Forelimb muscle (tissue), 1 donor: ENCODE data around the gene C15orf62. TPM values are rescaled to one million over a fixed set of nuclear protein-coding genes. Genes with fewer than 3 reads are reported as not detected.

Experiments
- DNase-seq: peaks from one replicate; pipeline ENCODE4 v3.0.0-alpha.2; 2013; ENCODE audit warnings: low read depth
- polyA plus RNA-seq: library from polyadenylated mRNA; unstranded; fragments of 120-200 nt; gene quantifications from one replicate; pipeline ENCODE4 v1.2.1, GENCODE V29; 2013; ENCODE audit not compliant: insufficient read length

Gene C15orf62, protein sequence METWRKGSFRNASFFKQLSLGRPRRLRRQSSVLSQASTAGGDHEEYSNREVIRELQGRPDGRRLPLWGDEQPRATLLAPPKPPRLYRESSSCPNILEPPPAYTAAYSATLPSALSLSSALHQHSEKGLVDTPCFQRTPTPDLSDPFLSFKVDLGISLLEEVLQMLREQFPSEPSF
- polyA plus RNA-seq: 1.9 TPM

DNA sequence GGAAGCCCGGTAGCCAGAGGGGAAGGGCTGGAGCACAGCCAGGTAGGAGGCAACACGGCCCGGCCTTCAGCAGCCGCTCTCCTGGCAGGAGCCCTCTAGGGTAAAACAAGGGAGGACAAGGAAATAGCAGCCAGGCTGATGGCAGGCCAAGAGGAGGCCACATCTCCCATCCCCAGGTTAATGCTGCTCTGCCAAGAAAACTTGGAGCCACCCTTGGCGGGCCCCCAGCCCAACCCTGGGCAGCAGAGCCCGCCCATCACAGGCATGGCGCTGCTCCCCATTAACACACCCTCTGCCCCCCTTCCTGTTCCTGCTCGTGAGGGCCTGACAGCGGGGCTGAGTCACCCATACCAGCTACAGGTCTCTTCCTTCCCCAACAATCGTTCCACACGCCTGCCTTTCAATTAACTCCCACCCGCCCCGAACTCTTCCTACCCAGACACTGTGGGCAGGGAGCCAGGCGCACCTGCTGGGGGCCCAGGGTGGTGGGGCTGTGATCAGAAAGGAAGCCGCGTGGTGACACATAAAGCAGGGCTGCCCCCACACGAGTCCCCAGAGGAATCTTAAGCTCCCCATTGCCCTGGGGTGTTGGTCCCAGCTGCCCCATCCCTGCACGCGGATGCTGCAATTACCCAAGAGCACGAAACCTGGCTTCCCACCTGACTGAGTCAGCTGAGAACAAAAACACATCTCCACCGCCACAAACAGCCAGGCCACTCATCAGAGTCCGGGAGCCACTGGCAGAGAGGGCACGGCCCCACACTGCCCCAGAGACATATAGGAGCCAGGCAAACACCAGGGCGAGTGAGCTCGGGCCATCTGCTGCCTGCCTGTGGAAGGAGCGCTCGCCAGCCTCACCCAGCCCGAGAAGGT, at the start of gene C15orf62:
C15orf62 (plus strand) TSS at position 707 of the 873 bp plus-strand sequence. CDS start 516 bp downstream, outside the sequence.
- DNase-seq: no peak

DNA sequence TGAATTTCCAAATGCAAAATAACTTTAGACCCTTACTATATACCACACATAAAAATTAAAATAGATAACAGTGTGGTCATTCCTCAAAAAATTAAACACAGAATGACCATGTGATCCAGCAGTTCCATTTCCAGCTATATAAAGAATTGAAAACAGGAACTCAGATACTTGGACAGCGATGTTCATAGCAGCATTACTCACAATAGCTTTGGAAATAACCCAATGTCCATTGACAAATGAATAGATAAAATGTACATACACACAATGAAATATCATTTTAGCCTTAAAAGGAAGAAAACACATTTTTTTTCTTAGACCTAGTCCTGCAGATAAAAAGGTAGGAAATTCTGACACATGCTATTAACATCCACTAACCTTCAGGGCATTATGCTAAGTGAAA, 48.1 kb upstream of the C15orf62 start:
- no peak for DNase-seq

DNA sequence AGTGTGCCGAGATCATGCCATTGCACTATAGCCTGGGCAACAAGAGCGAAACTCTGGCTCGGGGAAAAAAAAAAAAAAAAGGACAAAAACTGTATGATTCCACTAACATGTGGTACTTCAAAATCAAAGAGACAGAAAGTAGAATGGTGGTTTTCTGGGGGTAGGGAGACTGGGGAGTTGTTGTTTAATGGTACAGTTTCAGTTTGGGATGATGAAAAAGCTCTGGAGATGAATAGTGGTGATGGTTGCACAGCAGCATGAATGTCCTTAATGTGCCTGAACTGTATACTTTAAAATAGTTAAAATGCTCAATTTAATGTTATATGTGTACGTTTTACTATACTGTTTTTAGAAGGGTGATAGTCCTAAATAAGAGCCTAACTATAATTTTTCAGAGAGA, 47.4 kb upstream of the C15orf62 start:
- no peak for DNase-seq

DNA sequence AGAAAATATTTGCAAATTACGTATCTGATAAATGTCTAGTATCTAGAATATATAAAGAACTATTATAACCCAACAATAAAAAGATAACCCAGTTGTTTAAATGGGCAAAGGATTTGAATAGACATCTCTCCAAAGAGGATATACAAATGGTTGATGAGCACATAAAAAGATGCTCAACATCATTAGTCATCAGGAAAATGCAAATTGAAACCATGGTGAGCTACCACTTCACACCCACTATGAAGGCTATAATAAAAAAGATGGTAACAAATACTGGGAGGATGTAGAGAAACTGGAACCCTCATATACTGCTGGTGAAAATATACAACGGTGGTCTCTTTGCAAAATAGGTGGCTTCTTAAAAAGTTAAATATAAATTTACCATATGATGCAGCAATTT, 46.8 kb upstream of the C15orf62 start:
- DNase-seq: no peak

DNA sequence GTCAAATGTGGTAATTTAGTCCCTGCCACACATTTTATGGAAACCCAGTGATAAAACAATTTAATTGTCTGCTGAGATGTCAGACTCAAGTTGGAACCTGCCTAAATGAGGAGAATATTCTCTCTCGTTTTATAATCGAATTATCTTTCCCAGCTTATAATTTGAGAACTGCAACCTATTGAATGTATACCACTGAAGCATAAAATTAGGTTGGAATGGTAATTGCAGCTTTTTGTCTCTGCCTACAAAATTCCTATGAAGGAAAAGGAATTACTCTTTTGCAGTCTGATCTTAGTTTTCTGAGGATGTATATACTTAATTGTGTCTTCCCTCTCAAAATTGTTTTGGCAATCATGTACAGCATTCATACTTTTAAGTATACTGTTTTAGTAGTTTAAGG, 45.9 kb upstream of the C15orf62 start:
- no peak for DNase-seq

DNA sequence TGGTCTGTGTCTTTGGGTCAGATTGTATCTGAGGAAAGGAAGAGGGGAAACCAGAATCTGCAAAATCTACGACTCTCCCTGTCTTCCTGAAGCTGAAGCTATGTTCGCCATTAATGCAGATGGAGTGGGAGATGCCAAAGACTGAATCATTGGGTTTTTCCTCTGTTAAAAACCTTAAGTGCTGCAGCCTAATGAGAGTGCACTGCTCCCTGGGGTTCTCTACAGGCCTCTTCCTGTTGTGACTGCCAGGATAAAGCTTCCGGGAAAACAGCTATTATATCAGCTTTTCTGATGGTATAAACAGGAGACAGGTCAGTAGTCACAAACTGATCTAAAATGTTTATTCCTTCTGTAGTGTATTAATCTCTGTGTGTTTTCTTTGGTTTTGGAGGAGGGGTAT, 38.7 kb upstream of the C15orf62 start:
- DNase-seq: peak; percentile 28

DNA sequence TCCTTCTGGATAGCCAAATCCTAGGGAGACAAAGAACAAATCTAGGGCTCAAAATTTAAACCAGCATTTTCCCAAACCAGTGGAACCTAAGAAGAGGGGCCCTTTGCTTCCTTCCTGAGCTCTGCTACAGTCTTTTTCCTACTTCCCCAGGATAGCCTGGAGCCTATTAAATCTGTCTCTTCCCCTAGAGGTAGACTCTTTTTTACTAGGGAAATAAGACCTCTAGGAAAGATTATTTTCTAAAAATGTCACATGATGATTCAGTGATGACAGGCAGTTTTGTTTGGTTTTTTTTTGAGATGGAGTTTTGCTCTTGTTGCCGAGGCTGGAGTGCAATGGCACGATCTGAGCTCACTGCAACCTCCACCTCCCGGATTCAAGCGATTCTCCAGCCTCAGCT, 33.2 kb upstream of the C15orf62 start:
- DNase-seq: no peak

DNA sequence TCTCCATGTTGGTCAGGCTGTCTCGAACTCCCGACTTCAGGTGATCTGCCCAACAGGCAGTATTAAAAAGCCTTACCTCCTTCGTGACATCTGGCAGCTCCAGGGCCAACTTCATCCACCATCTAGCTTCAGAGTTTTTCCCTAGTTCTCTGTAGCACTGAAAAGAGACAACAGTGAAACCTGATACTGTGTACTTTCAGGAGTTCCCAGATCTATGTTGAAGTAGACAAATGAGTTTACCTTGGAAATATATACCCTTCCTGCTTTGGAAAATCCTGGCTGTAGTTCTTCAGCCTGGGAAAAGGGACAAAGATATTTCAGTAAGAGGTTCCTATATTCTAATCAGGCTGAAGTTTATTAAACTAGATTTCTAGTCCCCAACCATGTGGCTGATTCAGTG, 32.7 kb upstream of the C15orf62 start:
- DNase-seq: no peak

DNA sequence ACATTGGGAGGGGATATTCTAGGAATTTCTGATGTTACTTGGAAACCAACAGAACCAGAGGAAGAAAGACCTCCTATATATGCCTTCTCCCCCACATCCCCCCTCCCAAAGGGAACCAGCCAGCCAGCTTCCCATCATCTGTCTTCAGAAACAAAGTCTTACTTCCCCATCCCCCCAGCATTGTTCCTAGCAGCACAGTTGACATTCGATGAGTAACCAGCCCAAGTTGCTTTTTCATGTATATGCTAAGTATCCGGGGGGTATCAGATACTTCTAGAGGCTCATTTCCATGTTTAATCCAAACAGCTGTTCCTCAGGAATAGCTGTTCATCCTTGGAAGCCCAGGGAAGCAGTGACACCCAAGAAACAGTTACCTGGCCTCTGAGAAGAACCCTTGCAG, 30.7 kb upstream of the C15orf62 start:
- no peak for DNase-seq

DNA sequence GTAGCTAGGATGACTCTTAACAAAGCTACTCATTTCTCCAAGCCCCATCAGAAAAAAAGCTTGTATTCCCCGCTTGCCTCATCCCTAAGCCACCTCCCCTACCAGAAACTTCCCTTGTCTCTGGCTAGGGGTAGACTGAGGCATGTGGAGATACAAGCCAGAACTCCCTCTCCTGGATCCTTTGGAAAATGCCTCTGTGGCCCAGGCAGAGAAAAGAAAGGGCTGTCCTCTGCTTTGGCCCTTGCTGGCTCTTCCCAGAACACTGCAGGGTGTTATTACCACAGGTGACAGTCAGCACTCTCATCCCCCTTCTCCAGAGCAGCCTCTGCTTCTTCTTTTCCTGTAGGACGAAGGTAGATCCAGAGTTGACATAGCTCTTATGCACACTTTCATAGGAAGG, 29.9 kb upstream of the C15orf62 start:
- DNase-seq: no peak

DNA sequence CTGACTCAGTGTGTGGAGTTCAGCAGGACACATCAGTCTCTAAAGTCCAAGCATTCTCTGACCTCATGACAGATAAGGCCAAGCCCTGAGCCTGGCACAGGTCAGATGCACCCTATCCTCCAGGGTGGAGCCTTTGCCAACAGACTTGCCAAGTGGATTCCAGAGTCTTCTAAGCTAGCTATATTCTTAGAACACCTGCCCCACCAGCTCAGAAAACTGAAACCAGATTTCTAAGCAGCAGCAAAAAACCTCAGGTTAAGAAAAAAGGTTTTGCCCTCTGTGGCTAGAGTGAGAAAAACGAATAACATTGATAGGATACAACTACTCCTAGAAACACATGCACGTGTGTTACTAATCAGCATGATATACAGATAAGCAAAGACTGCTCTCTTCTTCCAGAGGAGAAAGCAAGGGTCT, 26.3 kb upstream of the C15orf62 start:
- DNase-seq: no peak

DNA sequence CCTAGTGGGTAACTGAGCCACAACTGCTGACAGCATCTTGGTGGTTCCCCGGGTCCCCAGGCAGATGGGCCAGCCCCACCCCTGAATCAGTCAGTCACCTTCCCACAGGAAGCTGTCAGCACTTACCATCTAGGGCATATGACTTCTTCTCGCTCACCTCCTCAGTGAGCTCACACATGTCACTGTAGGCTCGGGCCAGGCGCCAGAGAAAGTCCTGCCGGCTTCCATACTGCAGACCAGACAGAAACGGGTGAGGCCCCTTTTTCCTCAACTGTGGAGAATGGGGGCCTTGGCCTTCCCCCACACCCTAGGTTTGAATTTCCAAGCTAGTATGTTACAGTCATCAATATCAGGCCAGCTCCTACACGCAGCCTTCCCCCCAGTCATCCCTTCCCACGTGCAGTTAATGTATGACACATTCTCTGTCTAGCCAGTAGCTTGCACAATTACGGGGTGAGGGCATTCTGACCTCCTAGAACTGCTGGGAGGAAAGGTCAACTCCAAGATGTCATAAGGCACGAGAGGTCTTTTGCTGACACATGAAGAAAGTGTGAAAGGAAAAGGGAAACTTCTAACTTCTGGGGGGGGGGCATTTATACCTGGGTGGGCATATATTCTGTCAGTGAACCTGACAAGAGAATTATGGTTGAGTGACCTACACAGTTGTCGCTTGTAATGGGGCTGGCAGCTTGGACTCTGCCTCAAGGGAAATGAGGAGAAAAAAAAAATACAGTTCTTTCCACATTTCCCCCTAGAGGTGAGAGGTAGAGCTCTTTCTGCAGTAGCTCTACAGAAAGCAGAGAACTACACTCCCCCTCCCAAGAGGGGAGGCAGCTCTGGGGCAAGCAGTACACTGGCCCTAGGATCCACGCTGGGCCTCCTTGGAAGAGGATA, 25.6 kb upstream of the C15orf62 start:
- no peak for DNase-seq

DNA sequence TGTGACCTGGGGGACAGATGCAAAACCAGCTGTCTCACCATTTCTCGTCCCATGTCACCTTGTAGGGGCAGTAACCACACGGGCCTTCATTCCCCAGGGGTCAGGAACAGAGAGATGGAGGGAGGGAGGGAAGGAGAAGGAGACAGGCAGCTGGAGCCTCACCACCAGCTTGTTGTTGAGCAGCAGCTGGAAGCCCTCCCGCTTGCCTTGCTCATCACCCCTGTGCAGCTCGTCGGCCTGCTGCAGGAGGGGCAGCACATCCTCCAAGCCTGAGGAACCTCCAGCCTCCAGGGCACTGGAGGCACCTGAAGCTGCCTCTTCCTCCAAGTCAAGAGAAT, 25.0 kb upstream of the C15orf62 start:
- no peak for DNase-seq

DNA sequence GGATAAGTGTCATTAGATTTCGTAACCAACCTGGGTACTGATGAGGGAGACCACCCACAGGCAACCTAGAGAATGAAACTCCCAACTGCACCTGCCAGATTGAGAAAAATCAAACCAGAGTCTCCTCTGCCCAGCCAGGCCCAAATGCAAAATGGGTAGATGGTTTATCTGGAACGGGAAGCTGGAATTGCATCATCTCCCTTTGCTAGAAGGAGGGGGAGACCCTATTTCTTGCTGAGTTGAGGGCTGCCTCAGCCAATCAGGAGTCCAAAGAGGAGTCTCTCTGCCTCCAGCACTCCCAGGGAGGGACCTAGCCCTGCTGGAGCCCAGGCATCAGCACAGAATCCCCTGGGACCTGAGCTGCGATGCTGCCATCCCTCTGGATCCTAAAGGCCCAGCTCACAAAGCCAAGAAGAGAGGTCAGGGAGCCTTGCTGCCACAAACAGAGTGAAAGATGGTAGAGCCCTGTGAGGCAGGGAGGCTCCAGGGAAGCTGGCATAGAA, 22.8 kb upstream of the C15orf62 start:
- DNase-seq: no peak

DNA sequence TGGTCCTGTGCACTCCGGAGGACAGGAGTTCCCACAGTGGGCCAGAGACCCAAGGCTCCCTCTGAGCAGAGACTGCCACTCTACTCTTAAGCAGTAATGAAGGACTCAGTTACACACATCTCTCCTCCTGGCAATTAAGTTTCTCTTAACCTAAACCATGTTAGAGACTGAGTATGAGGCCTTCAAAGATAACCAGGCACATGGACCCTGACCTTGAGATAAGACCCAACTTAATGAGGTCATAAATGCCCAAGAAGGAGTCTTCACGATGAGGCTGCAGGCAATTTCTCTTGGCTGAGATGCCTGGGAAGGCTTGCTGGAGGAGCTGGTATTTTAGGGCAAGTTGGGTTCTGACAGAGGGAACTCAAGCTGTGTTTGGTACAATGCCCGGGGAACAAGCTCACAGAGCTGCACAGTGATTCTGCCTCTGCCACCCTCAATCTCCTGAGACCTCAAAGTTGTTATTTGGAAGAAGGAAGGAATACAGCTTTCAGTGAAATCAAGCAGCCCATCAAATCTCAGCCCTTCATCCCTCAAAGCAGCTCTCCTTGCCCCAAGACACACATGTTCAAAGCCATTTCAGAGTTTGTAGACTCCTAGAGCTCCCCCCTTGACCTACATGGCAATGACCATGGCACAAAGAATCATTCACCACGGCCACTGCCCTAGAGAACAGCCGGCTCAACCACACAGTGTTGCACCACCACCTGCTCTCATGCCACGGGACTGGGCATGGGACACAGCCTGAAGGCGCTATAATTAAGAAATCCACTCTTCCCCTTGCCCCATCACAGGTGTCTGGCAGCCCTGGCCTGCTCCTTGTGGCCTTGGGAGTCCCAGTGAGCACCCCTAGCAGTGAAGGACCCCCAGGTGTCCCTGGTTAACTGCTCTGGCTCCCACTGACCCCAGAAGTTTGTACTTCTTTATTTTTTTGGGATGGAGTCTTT, 21.8 kb upstream of the C15orf62 start:
- no peak for DNase-seq

DNA sequence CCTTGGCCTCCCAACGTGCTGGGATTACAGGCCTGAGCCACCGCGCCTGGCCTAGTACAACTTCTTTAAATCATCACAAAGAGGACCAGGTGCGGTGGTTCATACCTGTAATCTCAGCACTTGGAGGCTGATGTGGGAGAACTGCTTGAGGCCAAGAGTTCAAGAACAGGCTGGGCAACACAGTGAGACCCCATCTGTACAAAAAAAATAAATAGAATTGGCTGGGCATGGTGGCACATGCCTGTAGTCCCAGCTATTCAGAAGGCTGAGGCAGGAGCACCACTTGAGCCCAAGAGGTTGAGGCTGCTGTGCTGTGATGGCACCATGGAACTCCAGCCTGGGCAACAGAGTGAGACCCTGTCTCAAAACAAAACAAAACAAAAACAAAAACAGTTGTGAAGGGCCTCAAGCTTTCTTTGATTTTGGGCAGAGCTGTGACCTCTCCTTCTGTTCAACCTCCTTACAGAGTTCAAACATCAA, 20.6 kb upstream of the C15orf62 start:
- no peak for DNase-seq

DNA sequence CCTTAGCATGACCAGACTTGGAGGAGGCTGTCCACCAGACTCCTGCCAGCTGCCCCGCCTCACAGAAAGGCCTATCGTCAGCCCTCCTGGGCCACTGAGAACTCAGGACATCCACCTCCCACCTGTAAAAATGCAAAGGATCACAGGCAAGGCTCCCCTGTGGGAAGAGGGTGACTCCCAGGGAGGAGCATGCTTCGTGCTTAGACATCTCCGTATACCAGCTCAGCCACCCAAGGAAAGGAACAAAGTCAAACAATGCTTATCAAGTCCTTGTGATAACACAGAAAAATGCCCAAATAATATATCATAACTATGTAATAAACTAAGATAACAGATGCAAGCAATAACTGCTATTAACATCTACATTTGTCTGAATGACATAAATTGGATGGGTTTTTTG, 18.9 kb upstream of the C15orf62 start:
- DNase-seq: no peak

DNA sequence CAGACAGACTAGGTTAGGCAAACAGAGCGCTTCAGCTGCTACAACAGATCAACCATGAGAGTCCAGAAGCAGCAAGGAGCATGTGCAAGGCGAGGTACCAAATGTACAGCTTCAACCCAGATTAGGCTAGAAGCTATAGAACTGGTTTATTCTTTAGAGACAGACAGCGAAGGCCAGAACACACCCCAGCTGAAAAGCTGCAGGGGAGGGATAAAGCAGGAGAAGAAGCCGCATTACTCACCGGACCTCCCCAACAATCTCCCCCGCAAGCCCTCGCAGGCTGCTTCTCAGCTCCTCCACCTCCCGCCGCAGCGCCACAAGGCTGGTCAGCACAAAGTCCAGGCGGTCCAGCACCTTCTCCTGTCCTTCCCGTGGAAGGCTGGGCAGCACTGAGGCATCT, 18.0 kb upstream of the C15orf62 start:
- no peak for DNase-seq

DNA sequence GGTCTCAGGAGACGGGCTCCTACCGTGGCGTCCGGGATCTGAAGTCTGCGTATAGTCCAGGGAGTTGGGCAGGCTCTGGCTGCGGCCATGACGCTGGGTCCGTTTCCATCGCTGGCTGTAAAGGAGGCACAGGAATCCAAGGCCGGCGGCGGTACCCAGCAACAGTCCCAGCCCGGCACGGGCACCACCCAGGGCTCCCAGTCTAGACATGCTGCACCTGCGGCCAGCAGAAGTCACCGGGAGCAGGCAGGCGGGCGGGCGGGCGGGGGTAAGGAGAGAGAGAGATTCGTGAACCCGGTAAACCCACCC, 15.3 kb upstream of the C15orf62 start:
- no peak for DNase-seq

DNA sequence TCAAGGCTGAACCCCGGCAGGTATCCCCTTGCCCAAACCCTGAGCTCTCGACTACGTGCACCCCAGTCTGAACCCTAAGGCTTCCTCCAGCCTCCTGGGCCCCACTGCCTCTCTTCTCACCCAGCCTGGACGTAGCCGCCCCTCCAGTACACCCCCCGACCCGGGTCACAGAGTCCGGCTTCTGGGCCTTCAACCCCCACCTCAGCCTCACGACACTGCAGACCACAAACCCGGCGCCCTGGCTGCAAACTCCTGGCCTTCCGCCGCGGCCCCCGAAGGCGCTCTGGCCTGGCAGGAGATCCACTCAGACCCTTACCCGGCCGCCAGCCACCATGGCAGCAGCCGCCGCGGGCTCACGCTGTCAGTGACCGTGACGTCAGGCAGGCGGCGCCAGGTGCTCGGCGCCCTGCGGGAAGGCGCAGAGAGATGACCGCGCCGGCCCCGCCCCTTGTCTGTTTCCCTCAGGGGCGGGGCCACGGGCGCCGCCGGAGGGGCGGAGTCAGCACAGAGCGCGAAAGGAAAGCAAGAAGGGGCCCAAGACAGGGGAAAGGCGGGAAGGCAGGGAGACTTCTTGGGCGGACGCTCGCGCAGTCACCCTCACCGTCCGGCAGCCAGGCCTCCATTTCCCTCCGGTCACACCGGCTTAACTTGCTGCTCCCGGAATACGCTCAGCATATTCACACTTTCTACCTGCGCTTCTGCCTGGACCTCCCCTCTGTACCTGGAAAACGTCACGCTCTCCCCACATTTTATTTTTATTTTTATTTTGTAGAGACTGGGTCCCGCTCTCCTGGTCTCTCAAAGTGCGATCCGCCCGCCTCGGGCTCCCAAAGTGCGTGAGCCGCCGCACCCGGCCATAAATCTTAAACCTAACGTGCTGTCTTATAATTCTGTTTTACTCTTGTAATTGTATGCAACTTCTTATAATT, 14.6 kb upstream of the C15orf62 start, which contains the start of gene RMDN3:
RMDN3 (minus strand) TSS at position 372 of the 929 bp plus-strand sequence. CDS start 471 bp downstream, outside the sequence.
- peak; percentile 87 for DNase-seq
